ENCODE measurements around the gene GAGE1. TPM values are rescaled to one million over a fixed set of nuclear protein-coding genes. Genes with fewer than 3 reads are reported as not detected.

Gene GAGE1
- total RNA-seq, 2 experiments from 2014 or later: not detected

DNA sequence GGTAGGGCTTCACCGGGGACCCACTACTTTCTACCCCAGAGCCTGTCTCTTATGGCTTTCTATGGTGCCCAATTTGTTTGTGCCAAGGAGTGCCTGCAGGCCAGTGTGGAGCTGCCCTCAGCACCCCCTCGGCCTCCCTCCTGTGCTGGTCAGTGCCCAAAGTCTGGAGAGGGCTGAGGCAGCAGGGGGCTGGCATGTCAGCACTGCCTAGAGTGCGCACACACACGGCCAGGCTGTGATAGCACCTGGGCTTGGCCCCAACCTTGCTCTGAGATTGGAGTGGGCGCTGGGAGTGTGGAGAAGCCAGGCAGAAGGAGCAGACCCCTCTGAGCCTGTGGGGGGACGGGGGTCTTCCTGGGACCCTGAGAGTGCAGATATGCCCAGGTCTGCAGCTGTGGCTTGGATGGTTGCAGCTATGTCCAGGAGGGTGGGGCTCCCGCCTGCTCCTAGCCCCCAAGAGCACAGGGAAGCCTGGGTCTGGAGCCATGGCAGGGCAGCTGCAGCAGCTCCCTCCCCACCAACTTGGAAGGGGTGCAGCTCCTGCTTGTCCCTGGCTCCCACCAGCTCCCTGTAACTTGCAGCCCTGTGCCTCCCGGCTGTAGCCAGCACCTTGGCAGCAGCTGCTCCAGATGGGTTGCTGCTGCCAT is 46.3 kb downstream of the GAGE1 start:
- DNase-seq: no peak
- Mint-ChIP-seq H3K9me3 (ENCODE audit: low read depth) (no peaks in the 10 kb centered on the region), H3K4me1 (no peaks in the 10 kb centered on the region), H3K4me3 (no peak overlapping the region), H3K27me3 (peaks cover 3% of the 10 kb centered on the region), H3K27ac (no peak overlapping the region), H3K36me3 (no peaks in the 10 kb centered on the region)
- CTCF ChIA-PET: no interaction called here
- ATAC-seq: no peak

DNA sequence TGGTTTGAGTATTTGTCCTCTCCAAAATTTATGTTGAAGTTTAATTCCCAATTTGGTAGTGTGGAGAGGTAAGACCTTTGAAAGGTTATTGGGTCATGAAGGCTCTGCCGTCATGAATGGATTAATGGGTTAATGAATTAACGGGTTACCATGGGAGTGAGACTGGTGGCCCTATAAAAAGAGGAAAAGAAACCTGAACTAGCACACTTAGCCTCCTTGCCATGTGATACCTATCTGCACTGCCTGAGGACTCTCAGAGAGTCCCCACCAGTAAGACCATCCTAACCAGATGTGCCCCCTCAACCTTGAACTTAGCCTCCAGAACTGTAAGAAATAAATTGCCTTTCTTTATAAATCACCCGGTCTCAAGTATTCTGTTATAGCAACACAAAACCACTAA is 57.7 kb downstream of the GAGE1 start:
- Mint-ChIP-seq H3K9me3 (ENCODE audit: low read depth) (no peaks in the 10 kb centered on the region), H3K4me3 (no peak overlapping the region), H3K27me3 (no peaks in the 10 kb centered on the region), H3K36me3 (peaks cover 1% of the 10 kb centered on the region), H3K27ac (no peak overlapping the region), H3K4me1 (no peaks in the 10 kb centered on the region)
- ATAC-seq (no peak), DNase-seq (no peak)
- CTCF ChIA-PET: no interaction called here

Other genes starting within 250 kb of the GAGE1 start
- gene GAGE12C, start 66.8 kb upstream of the GAGE1 start, total RNA-seq: not detected
- not detected for gene GAGE12D, start 57.3 kb upstream of the GAGE1 start, total RNA-seq
- gene GAGE12E, start 47.7 kb upstream of the GAGE1 start, total RNA-seq: not detected
- gene GAGE12F, start 38.2 kb upstream of the GAGE1 start, total RNA-seq: not detected
- not detected for gene GAGE12G, start 28.6 kb upstream of the GAGE1 start, total RNA-seq
- not detected for gene GAGE12H, start 19.1 kb upstream of the GAGE1 start, total RNA-seq
- gene GAGE2A, start 9.5 kb upstream of the GAGE1 start, total RNA-seq: not detected
- gene PAGE1, start 97.0 kb downstream of the GAGE1 start, total RNA-seq: not detected
- gene PAGE4, start 230.3 kb downstream of the GAGE1 start, total RNA-seq: not detected